ENCODE measurements around the gene ETS2. TPM values are rescaled to one million over a fixed set of nuclear protein-coding genes. Genes with fewer than 3 reads are reported as not detected.

The ETS2 gene
- total and polyA plus RNA-seq, 2 of the 8 experiments (the other 6 are each of a cell fraction or from before 2014, with no cell fraction given): 11.0 to 45.1 TPM

DNA sequence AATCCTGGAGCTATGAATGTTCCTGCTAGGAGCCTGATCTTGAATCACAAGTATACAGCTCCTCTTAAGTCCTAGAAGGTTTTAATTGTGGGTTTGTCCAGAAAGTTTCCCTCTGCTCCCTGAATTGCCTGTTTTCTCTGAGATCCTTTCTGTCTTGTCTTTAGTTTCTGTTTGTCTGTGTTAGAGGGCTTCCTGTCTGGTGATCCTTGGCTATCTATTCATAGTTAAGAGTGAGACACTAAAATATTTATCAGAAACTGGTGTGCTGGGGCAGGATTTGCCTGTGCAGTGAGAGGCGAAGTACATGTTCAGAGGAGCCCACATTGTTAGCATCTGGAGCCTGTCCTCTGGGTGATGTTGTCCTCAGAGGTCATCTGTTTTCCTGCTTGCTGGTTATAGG lies 45.4 kb downstream of the ETS2 start:
- Histone ChIP-seq H2BK5ac (ENCODE audit: low read depth, low read length) (no peak overlapping the region), H2AK5ac (ENCODE audit: low read depth, low read length) (no peak overlapping the region), H3K27me3 (replicated peaks in 1 of 4; ENCODE audit: control insufficient read depth in 3 of 4, extremely low read depth in 1 of 4, insufficient read depth in 3 of 4, low read length in 3 of 4) (no peaks in the 10 kb centered on the region), H3K36me3 (ENCODE audit: control insufficient read depth in 2 of 4, insufficient read depth in 4 of 4, low read length in 3 of 4) (no peaks in the 10 kb centered on the region), H2AFZ (ENCODE audit: low read length) (no peak overlapping the region), H2BK20ac (ENCODE audit: low read length) (no peak overlapping the region), H4K8ac (ENCODE audit: extremely low read depth, insufficient read depth, low read length) (no peak overlapping the region), H3K4me2 (ENCODE audit: insufficient read depth in 1 of 2, low read depth in 2 of 2, low read length in 2 of 2) (no peak overlapping the region), H3K14ac (ENCODE audit: insufficient read length) (no peak overlapping the region), H3K9ac (replicated peaks in 1 of 4; ENCODE audit: extremely low read depth in 1 of 4, low read depth in 3 of 4, low read length in 3 of 4) (no peak overlapping the region), H3K27ac (ENCODE audit: low read depth, low read length) (no peak overlapping the region), H3K4me3 (ENCODE audit: extremely low read depth in 1 of 4, insufficient read depth in 2 of 4, low read depth in 3 of 4, low read length in 4 of 4) (no peak overlapping the region), H3K4me1 (replicated peaks in 1 of 4; ENCODE audit: control insufficient read depth in 3 of 4, insufficient read depth in 4 of 4, low read length in 3 of 4) (peaks cover 0 to 7% (median 2%) of the 10 kb centered on the region in 4 experiments; a peak in 3 of 7 replicates), H3K23me2 (ENCODE audit: low read depth, low read length) (no peaks in the 10 kb centered on the region), H4K20me1 (replicated peaks in 1 of 2; ENCODE audit: control insufficient read depth in 1 of 2, insufficient read depth in 2 of 2, low read length in 2 of 2) (no peaks in the 10 kb centered on the region), H4K91ac (replicated peaks; ENCODE audit: insufficient read length, low read length) (no peak overlapping the region), H2BK12ac (ENCODE audit: low read depth, low read length) (no peak overlapping the region), H3K79me2 (ENCODE audit: control insufficient read depth in 1 of 2, insufficient read depth in 2 of 2, low read length in 2 of 2) (no peaks in the 10 kb centered on the region), H3K4ac (replicated peaks; ENCODE audit: insufficient read length, low read depth, low read length) (no peak overlapping the region), H2BK15ac (ENCODE audit: low read length) (no peak overlapping the region), H4K5ac (ENCODE audit: insufficient read length, low read depth, low read length) (no peak overlapping the region), H3K18ac (ENCODE audit: extremely low read depth, low read length) (no peak overlapping the region), H3K79me1 (ENCODE audit: low read depth, low read length) (no peaks in the 10 kb centered on the region), H3K56ac (replicated peaks; ENCODE audit: insufficient read length, low read depth, low read length) (no peak overlapping the region), H2BK120ac (replicated peaks; ENCODE audit: low read depth, low read length) (no peak overlapping the region), H3K9me3 (ENCODE audit: insufficient read depth in 2 of 2, low read depth in 1 of 2, low read length in 1 of 2) (no peaks in the 10 kb centered on the region), H3K23ac (ENCODE audit: insufficient read length) (no peak overlapping the region)
- FAIRE-seq (no peak), DNase-seq (ENCODE audit: low read depth in 1 of 2, low spot score in 2 of 2) (no peak)
- 92% methylated on average over 1 of the region's 1 CpG; no CpG with 5 or more reads in 1 of the 2 experiments for WGBS, 2 experiments (ENCODE audit: extremely low coverage in 1 of 2, insufficient coverage in 1 of 2, insufficient read length in 1 of 2, insufficient replicate concordance in 2 of 2, low coverage in 1 of 2, low lambda C conversion rate in 2 of 2, missing lambda C conversion rate in 1 of 2)
- CTCF ChIA-PET (ENCODE audit: partially characterized antibody): no interaction called here
- POLR2A ChIA-PET (ENCODE audit: partially characterized antibody): no interaction called here
- TF ChIP-seq EZH2 (IDR thresholded peaks at IDR 0.05; ENCODE audit: low read depth, low read length, severe bottlenecking) (no peak), TAF1 (IDR thresholded peaks at IDR 0.05; ENCODE audit: low read depth, low read length) (no peak), EP300 (IDR thresholded peaks at IDR 0.05; ENCODE audit: borderline replicate concordance in 1 of 2, low read depth in 2 of 2, low read length in 2 of 2) (no peak)
